ENCODE data around the gene UBC. TPM values are rescaled to one million over a fixed set of nuclear protein-coding genes. Genes with fewer than 3 reads are reported as not detected.

The UBC gene
- total and polyA plus RNA-seq, 9 of the 15 experiments (the other 6 are each of a cell fraction or from before 2014, with no cell fraction given): 533 to 1,153 (median 813) TPM

- TF ChIP-seq ZNF282 (CRISPR knock-in tag; IDR thresholded peaks at IDR 0.05) (no peak), UBTF (IDR thresholded peaks at IDR 0.05; ENCODE audit: borderline replicate concordance in 1 of 2, low read depth in 2 of 2, low read length in 2 of 2) (no peak), STAG1 (CRISPR knock-in tag; IDR thresholded peaks at IDR 0.05; ENCODE audit: borderline replicate concordance) (no peak), PRDM10 (IDR thresholded peaks at IDR 0.05; ENCODE audit: partially characterized antibody) (no peak), E2F3 (CRISPR knock-in tag; IDR thresholded peaks at IDR 0.05) (no peak), BDP1 (IDR thresholded peaks at IDR 0.05; ENCODE audit: insufficient read depth, insufficient read length) (no peak), SMARCA4 (IDR thresholded peaks at IDR 0.05) (peak; percentile 32; the same call in 1 of the 2 replicates), ZNF586 (CRISPR knock-in tag; conservative IDR thresholded peaks at IDR 0.05) (no peak), SREBF1 (IDR thresholded peaks at IDR 0.05; ENCODE audit: borderline replicate concordance, low read depth, low read length) (no peak), MCM2 (IDR thresholded peaks at IDR 0.05; ENCODE audit: low read depth) (no peak), ZBED1 (IDR thresholded peaks at IDR 0.05) (no peak), GATAD2A (IDR thresholded peaks at IDR 0.05) (0 out of 2 replicates have a peak, but pooled peaks have one; percentile 26), RBM25 (IDR thresholded peaks at IDR 0.05; ENCODE audit: low read depth, low read length, severe bottlenecking) (no peak), CREB3L1 (IDR thresholded peaks at IDR 0.05; ENCODE audit: borderline replicate concordance, low read depth) (no peak), SMARCB1 (IDR thresholded peaks at IDR 0.05; ENCODE audit: insufficient read length, low read depth) (peak; percentile 45), POLR2H (tag; IDR thresholded peaks at IDR 0.05; ENCODE audit: low read depth) (no peak), RFX5 (IDR thresholded peaks at IDR 0.05; ENCODE audit: low read depth, low read length) (no peak), ZBTB43 (CRISPR knock-in tag; IDR thresholded peaks at IDR 0.05) (no peak)
These were observed 39.3 kb downstream of the UBC start (continued) for GRCh38 chr12:124874988-124875802.

All from K562 (cell line).